H1 (cell line): ENCODE measurements around the gene ZNF516. TPM values are rescaled to one million over a fixed set of nuclear protein-coding genes. Genes with fewer than 3 reads are reported as not detected.

Source experiments
- CTCF ChIA-PET: fragments of 300-600 bp; sonication (Branson Sonifier 250); formaldehyde crosslinking; loops from one replicate; lab custom pipeline; 2021; ENCODE audit not compliant: partially characterized antibody; lab: Charles Lee
- POLR2A ChIA-PET: fragments of 300-600 bp; sonication (Branson Sonifier 250); formaldehyde crosslinking; loops from one replicate; lab custom pipeline; 2021; ENCODE audit warnings: inconsistent platforms; ENCODE audit not compliant: partially characterized antibody; lab: Charles Lee
- DNase-seq, 2 experiments: peaks; one replicate each; pipeline versions ENCODE4 v3.0.0 to v3.0.0-alpha.2; 2010 to 2022; ENCODE audit warnings: low spot score in 2 of 2, low read depth in 1 of 2, mixed read lengths in 1 of 2
- FAIRE-seq: peaks from 2 replicates; lab custom pipeline; 2011; peaks lifted over from hg19 to GRCh38; lab: Jason Lieb, UNC
- H2AFZ ChIP-seq: 2 replicates; pipeline ENCODE4 v1.8.1; 2012; ENCODE audit warnings: low read length, inconsistent platforms
- H2AK5ac ChIP-seq: 2 replicates; pipeline ENCODE4 v1.6.1; 2013; ENCODE audit warnings: low read depth, low read length
- H2BK120ac ChIP-seq: replicated peaks from 2 replicates; pipeline ENCODE3; 2013; ENCODE audit warnings: low read depth, low read length, inconsistent platforms
- H2BK12ac ChIP-seq: 2 replicates; pipeline ENCODE4 v1.6.1; 2013; ENCODE audit warnings: low read depth, low read length
- H2BK15ac ChIP-seq: 2 replicates; pipeline ENCODE4 v1.6.1; 2013; ENCODE audit warnings: low read length
- H2BK20ac ChIP-seq: 2 replicates; pipeline ENCODE4 v1.6.1; 2013; ENCODE audit warnings: low read length
- H2BK5ac ChIP-seq: 2 replicates; pipeline ENCODE4 v1.6.1; 2013; ENCODE audit warnings: low read depth, low read length
- H3K14ac ChIP-seq: 2 replicates; pipeline ENCODE4 v1.6.1; 2013; ENCODE audit warnings: inconsistent platforms; ENCODE audit not compliant: insufficient read length
- H3K18ac ChIP-seq: 2 replicates; pipeline ENCODE4 v1.6.1; 2013; ENCODE audit warnings: low read length; ENCODE audit errors: extremely low read depth
- H3K23ac ChIP-seq: 2 replicates; pipeline ENCODE4 v1.6.1; 2013; ENCODE audit warnings: inconsistent platforms; ENCODE audit not compliant: insufficient read length
- H3K23me2 ChIP-seq: 2 replicates; pipeline ENCODE4 v1.6.1; 2013; ENCODE audit warnings: low read depth, low read length
- H3K27ac ChIP-seq: 2 replicates; pipeline ENCODE4 v1.6.1; 2011; ENCODE audit warnings: low read depth, low read length, inconsistent platforms
- H3K27me3 ChIP-seq, 4 experiments: replicated peaks in 1 of 4; 1 replicate in 1 of 4; 2 replicates in 3 of 4; pipeline versions ENCODE4 v1.6.1 to v1.8.1; 2011 to 2013; ENCODE audit warnings: low read length in 3 of 4, mild to moderate bottlenecking in 3 of 4, inconsistent platforms in 2 of 4, mixed read lengths in 2 of 4, moderate library complexity in 1 of 4; ENCODE audit not compliant: control insufficient read depth in 3 of 4, insufficient read depth in 3 of 4; ENCODE audit errors: extremely low read depth in 1 of 4
- H3K36me3 ChIP-seq, 4 experiments: 2 replicates each; pipeline versions ENCODE4 v1.6.1 to v1.8.1; 2011 to 2013; ENCODE audit warnings: mild to moderate bottlenecking in 4 of 4, low read length in 3 of 4, moderate library complexity in 2 of 4, control low read depth in 1 of 4, inconsistent platforms in 1 of 4; ENCODE audit not compliant: insufficient read depth in 4 of 4, control insufficient read depth in 2 of 4
- H3K4ac ChIP-seq: replicated peaks from 2 replicates; pipeline ENCODE3; 2013; ENCODE audit warnings: low read length, low read depth, mixed read lengths, inconsistent platforms; ENCODE audit not compliant: insufficient read length
- H3K4me1 ChIP-seq, 4 experiments: replicated peaks in 1 of 4; 1 replicate in 1 of 4; 2 replicates in 3 of 4; pipeline versions ENCODE4 v1.6.1 to v1.8.1; 2011 to 2013; ENCODE audit warnings: low read length in 3 of 4, inconsistent platforms in 2 of 4, mixed read lengths in 1 of 4; ENCODE audit not compliant: insufficient read depth in 4 of 4, control insufficient read depth in 3 of 4
- H3K4me2 ChIP-seq, 2 experiments: 2 replicates each; pipeline versions ENCODE4 v1.6.1 to v1.8.1; 2011 to 2013; ENCODE audit warnings: low read depth in 2 of 2, low read length in 2 of 2, control low read depth in 1 of 2, inconsistent platforms in 1 of 2, mild to moderate bottlenecking in 1 of 2; ENCODE audit not compliant: insufficient read depth in 1 of 2
- H3K4me3 ChIP-seq, 4 experiments: fragments of 200-600, 300-600 bp in 1 of 4; sonication (generic), shearing (Covaris generic), sonication (Bioruptor Twin) in 1 of 4; 2 replicates each; pipeline versions ENCODE4 v1.5.1 to v1.8.1; 2011 to 2016; ENCODE audit warnings: low read length in 4 of 4, low read depth in 3 of 4, control low read depth in 2 of 4, inconsistent platforms in 2 of 4, mild to moderate bottlenecking in 2 of 4, mixed read lengths in 1 of 4, moderate library complexity in 1 of 4; ENCODE audit not compliant: insufficient read depth in 2 of 4; ENCODE audit errors: extremely low read depth in 1 of 4
- H3K56ac ChIP-seq: replicated peaks from 2 replicates; pipeline ENCODE3; 2013; ENCODE audit warnings: low read depth, mild to moderate bottlenecking, mixed read lengths, low read length, inconsistent platforms; ENCODE audit not compliant: insufficient read length
- H3K79me1 ChIP-seq: 2 replicates; pipeline ENCODE4 v1.6.1; 2013; ENCODE audit warnings: low read depth, low read length, control low read depth
- H3K79me2 ChIP-seq, 2 experiments: 2 replicates each; pipeline versions ENCODE4 v1.6.1 to v1.8.1; 2012 to 2013; ENCODE audit warnings: low read length in 2 of 2, mild to moderate bottlenecking in 2 of 2, inconsistent platforms in 1 of 2; ENCODE audit not compliant: insufficient read depth in 2 of 2, control insufficient read depth in 1 of 2
- H3K9ac ChIP-seq, 4 experiments: replicated peaks in 1 of 4; 1 replicate in 1 of 4; 2 replicates in 3 of 4; pipeline versions ENCODE4 v1.6.1 to v1.8.1; 2011 to 2013; ENCODE audit warnings: low read depth in 3 of 4, low read length in 3 of 4, control low read depth in 2 of 4, mild to moderate bottlenecking in 2 of 4, moderate library complexity in 2 of 4, inconsistent platforms in 1 of 4; ENCODE audit errors: extremely low read depth in 1 of 4
- H3K9me3 ChIP-seq, 2 experiments: 2 replicates each; pipeline versions ENCODE4 v1.6.1 to v1.8.1; 2012 to 2013; ENCODE audit warnings: mild to moderate bottlenecking in 2 of 2, moderate library complexity in 2 of 2, control low read depth in 1 of 2, inconsistent platforms in 1 of 2, low read depth in 1 of 2, low read length in 1 of 2, mixed read lengths in 1 of 2; ENCODE audit not compliant: insufficient read depth in 2 of 2
- H4K20me1 ChIP-seq, 2 experiments: replicated peaks in 1 of 2; 2 replicates each; pipeline versions ENCODE3 to v1.8.1; 2011 to 2013; ENCODE audit warnings: inconsistent platforms in 2 of 2, low read length in 2 of 2, mild to moderate bottlenecking in 1 of 2; ENCODE audit not compliant: insufficient read depth in 2 of 2, control insufficient read depth in 1 of 2
- H4K5ac ChIP-seq: 2 replicates; pipeline ENCODE4 v1.6.1; 2013; ENCODE audit warnings: low read length, low read depth, mixed read lengths, inconsistent platforms; ENCODE audit not compliant: insufficient read length
- H4K8ac ChIP-seq: 2 replicates; pipeline ENCODE4 v1.8.0; 2013; ENCODE audit warnings: mild to moderate bottlenecking, moderate library complexity, low read length, inconsistent platforms; ENCODE audit not compliant: insufficient read depth; ENCODE audit errors: extremely low read depth
- H4K91ac ChIP-seq: replicated peaks from 2 replicates; pipeline ENCODE3; 2013; ENCODE audit warnings: low read length, mixed read lengths, inconsistent platforms; ENCODE audit not compliant: insufficient read length
- ASH2L ChIP-seq: fragments of 200-600, 300-600 bp; sonication (generic); IDR thresholded peaks from one replicate; pipeline ENCODE4 v1.7.1; 2017; ENCODE audit warnings: low read length
- BACH1 ChIP-seq: IDR thresholded peaks from 2 replicates; pipeline ENCODE4 v1.6.1; 2012; ENCODE audit warnings: low read length, improper control_type of control experiment
- CREB1 ChIP-seq: IDR thresholded peaks from 2 replicates; pipeline ENCODE4 v1.6.1; 2012; ENCODE audit warnings: inconsistent platforms
- FOSL1 ChIP-seq: IDR thresholded peaks from 2 replicates; pipeline ENCODE4 v1.6.1; 2011; ENCODE audit warnings: mild to moderate bottlenecking, low read depth, low read length, moderate library complexity; ENCODE audit not compliant: insufficient read depth
- HDAC6 ChIP-seq: IDR thresholded peaks from one replicate; pipeline ENCODE4 v1.7.1; 2012; ENCODE audit warnings: low read depth, mild to moderate bottlenecking, inconsistent platforms, low read length, moderate library complexity
- PHF8 ChIP-seq: fragments of 200-600 bp; sonication (generic); conservative IDR thresholded peaks from 2 replicates; pipeline ENCODE4 v1.7.1; 2012; ENCODE audit warnings: low read depth, mild to moderate bottlenecking, inconsistent platforms, low read length, moderate library complexity
- POLR2A ChIP-seq, 2 experiments: IDR thresholded peaks; 1 replicate in 1 of 2; 2 replicates in 1 of 2; pipeline ENCODE4 v1.6.1; 2011; ENCODE audit warnings: low read depth in 2 of 2, low read length in 2 of 2, mild to moderate bottlenecking in 2 of 2; ENCODE audit errors: control extremely low read depth in 1 of 2
- RXRA ChIP-seq: IDR thresholded peaks from 2 replicates; pipeline ENCODE4 v1.6.1; 2011; ENCODE audit warnings: low read depth, mild to moderate bottlenecking, low read length, moderate library complexity; ENCODE audit not compliant: insufficient read depth
- SAP30 ChIP-seq: fragments of 300-600 bp; sonication (generic); IDR thresholded peaks from 2 replicates; pipeline ENCODE4 v1.7.1; 2012; ENCODE audit warnings: low read length, moderate library complexity, mild to moderate bottlenecking, inconsistent platforms; ENCODE audit not compliant: insufficient read depth, insufficient replicate concordance
- SP4 ChIP-seq: IDR thresholded peaks from 2 replicates; pipeline ENCODE4 v1.6.1; 2012; ENCODE audit warnings: low read length, inconsistent platforms
- TAF7 ChIP-seq: optimal IDR thresholded peaks from 2 replicates; pipeline ENCODE3; 2011; ENCODE audit warnings: low read depth, mild to moderate bottlenecking, inconsistent platforms, low read length, moderate library complexity, borderline replicate concordance
- YY1 ChIP-seq: IDR thresholded peaks from 2 replicates; pipeline ENCODE4 v1.6.1; 2011; ENCODE audit warnings: low read depth, mild to moderate bottlenecking, low read length
- ZNF274 ChIP-seq: IDR thresholded peaks from 2 replicates; pipeline ENCODE4 v1.7.0; 2012; ENCODE audit warnings: low read length, borderline replicate concordance; ENCODE audit errors: extremely low read depth
- WGBS, 2 experiments: shearing (Covaris generic) in 1 of 2; methylation state at CpG; one replicate each; pipeline versions ENCODE4 v1.1.6 to v1.1.7; 2013 to 2015; ENCODE audit warnings: low lambda C conversion rate in 2 of 2, mixed read lengths in 2 of 2, inconsistent platforms in 1 of 2, low coverage in 1 of 2, missing lambda C conversion rate in 1 of 2; ENCODE audit not compliant: insufficient replicate concordance in 2 of 2, insufficient coverage in 1 of 2, insufficient read length in 1 of 2; ENCODE audit errors: extremely low coverage in 1 of 2, missing lambda C conversion rate in 1 of 2; 5-methylcytosine and 5-hydroxymethylcytosine counted together
- polyA plus RNA-seq, 7 experiments: library from polyadenylated mRNA; depleted of rRNA in 3 of 7; stranded (reverse) in 5 of 7; unstranded in 2 of 7; fragments of >200 nt in 5 of 7; fragments of 200-250 nt in 2 of 7; gene quantifications; 1 replicate in 5 of 7; 2 replicates in 1 of 7; 4 replicates in 1 of 7; pipeline versions ENCODE4 v1.2.1 to v1.2.3, GENCODE V29; 2011 to 2013; ENCODE audit warnings: missing spikeins in 2 of 7, mixed read lengths in 2 of 7
- total RNA-seq: library from RNA; stranded (reverse); fragmentation: NEBNext Ultra II Directional; extraction: Animal tissue kit (Norgen Biotek cat#: 25700); gene quantifications from 2 replicates; pipeline ENCODE4 v1.2.1, GENCODE V29; 2021
- TF ChIP-seq, protein P1 (sequence below): IDR thresholded peaks from 2 replicates; pipeline ENCODE4 v1.6.1; 2012; ENCODE audit warnings: low read length, inconsistent platforms

ZNF516 gene
- total and polyA plus RNA-seq, 2 of the 8 experiments (the other 6 are each of a cell fraction or from before 2014, with no cell fraction given): 7.3 to 17.0 TPM

DNA sequence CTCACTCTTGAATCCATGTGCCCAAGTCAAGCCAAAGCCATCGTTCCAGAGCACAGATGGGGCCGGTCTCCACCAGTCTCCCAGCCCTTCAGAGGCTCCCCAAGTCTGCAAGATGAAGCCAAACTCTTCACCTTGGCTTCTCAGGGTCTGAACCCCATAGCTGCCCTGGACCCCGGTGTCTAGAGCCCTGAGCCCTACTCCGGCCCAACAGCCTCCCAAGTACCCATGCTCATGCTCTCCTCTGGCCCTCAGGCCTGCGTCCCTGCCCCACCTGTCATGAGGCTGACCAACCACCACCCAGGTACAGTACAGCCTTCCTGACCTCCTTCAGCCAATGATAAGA, 46.0 kb downstream of the ZNF516 start:
- 95% methylated on average over 5 of the region's 5 CpGs; no CpG with 5 or more reads in 1 of the 2 experiments for WGBS, 2 experiments
- H4K5ac ChIP-seq: no peak overlapping the region
- no peak overlapping the region for H4K91ac ChIP-seq
- FAIRE-seq (no peak), DNase-seq (no peak)
- H3K27ac ChIP-seq: no peak overlapping the region
- H2AFZ ChIP-seq: no peak overlapping the region
- peaks cover 13% of the 10 kb centered on the region for H3K23me2 ChIP-seq
- H4K8ac ChIP-seq: no peak overlapping the region
- H3K9ac ChIP-seq: no peak overlapping the region
- H3K79me1 ChIP-seq: peaks cover 3% of the 10 kb centered on the region
- peaks cover 8 to 16% (median 13%) of the 10 kb centered on the region in 4 experiments for H3K4me1 ChIP-seq
- H3K56ac ChIP-seq: no peak overlapping the region
- H3K4me2 ChIP-seq: no peak overlapping the region; a peak in 1 of 4 replicates
- H3K14ac ChIP-seq: no peak overlapping the region
- H3K4me3 ChIP-seq: no peak overlapping the region
- no peak overlapping the region for H2BK15ac ChIP-seq
- peaks cover 0 to 37% of the 10 kb centered on the region in 2 experiments; a peak in 1 of 4 replicates for H3K79me2 ChIP-seq
- no peak overlapping the region for H2BK20ac ChIP-seq
- no peak overlapping the region for H2BK120ac ChIP-seq
- no peak overlapping the region for H3K18ac ChIP-seq
- H2BK5ac ChIP-seq: no peak overlapping the region
- H4K20me1 ChIP-seq: peaks cover 5 to 7% of the 10 kb centered on the region in 2 experiments
- no peaks in the 10 kb centered on the region for H3K9me3 ChIP-seq
- no peak overlapping the region for H3K4ac ChIP-seq
- CTCF ChIA-PET: interaction anchor here (1.3 kb wide), 1 partner anchor 50 kb away, joined by 3 read pairs; no protein-coding TSS in a partner anchor
- H2AK5ac ChIP-seq: no peak overlapping the region; the same call in 1 of the 2 replicates
- peaks cover 0 to 22% (median 14%) of the 10 kb centered on the region in 4 experiments; a peak in 5 of 7 replicates for H3K27me3 ChIP-seq
- H2BK12ac ChIP-seq: peak overlapping the region; percentile 60; the same call in 1 of the 2 replicates
- H3K23ac ChIP-seq: no peak overlapping the region
- POLR2A ChIA-PET: no interaction called here
- H3K36me3 ChIP-seq: no peaks in the 10 kb centered on the region
- TF ChIP-seq PHF8: no peak
- no peak for TF ChIP-seq SP4
- TF ChIP-seq, protein P1, sequence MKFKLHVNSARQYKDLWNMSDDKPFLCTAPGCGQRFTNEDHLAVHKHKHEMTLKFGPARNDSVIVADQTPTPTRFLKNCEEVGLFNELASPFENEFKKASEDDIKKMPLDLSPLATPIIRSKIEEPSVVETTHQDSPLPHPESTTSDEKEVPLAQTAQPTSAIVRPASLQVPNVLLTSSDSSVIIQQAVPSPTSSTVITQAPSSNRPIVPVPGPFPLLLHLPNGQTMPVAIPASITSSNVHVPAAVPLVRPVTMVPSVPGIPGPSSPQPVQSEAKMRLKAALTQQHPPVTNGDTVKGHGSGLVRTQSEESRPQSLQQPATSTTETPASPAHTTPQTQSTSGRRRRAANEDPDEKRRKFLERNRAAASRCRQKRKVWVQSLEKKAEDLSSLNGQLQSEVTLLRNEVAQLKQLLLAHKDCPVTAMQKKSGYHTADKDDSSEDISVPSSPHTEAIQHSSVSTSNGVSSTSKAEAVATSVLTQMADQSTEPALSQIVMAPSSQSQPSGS: no peak
- TF ChIP-seq POLR2A (IDR thresholded peaks at IDR 0.05; ENCODE audit: control extremely low read depth in 1 of 2, low read depth in 2 of 2, low read length in 2 of 2): no peak
- no peak for TF ChIP-seq HDAC6
- TF ChIP-seq TAF7: no peak
- no peak for TF ChIP-seq SAP30
- TF ChIP-seq CREB1: no peak
- TF ChIP-seq YY1: no peak
- TF ChIP-seq BACH1: no peak
- TF ChIP-seq ASH2L: no peak
- no peak for TF ChIP-seq ZNF274
- no peak for TF ChIP-seq FOSL1
- no peak for TF ChIP-seq RXRA
